Erythroblast (primary cell): ENCODE measurements around the gene PRMT2.

Source experiments
- GATA1 ChIP-seq: IDR thresholded peaks from 2 replicates; pipeline ENCODE4 v1.6.1; 2011; ENCODE audit warnings: low read depth, mild to moderate bottlenecking, control low read depth, low read length, moderate library complexity
- POLR2A ChIP-seq: IDR thresholded peaks from 2 replicates; pipeline ENCODE4 v1.6.1; 2011; ENCODE audit warnings: mild to moderate bottlenecking, low read length

DNA sequence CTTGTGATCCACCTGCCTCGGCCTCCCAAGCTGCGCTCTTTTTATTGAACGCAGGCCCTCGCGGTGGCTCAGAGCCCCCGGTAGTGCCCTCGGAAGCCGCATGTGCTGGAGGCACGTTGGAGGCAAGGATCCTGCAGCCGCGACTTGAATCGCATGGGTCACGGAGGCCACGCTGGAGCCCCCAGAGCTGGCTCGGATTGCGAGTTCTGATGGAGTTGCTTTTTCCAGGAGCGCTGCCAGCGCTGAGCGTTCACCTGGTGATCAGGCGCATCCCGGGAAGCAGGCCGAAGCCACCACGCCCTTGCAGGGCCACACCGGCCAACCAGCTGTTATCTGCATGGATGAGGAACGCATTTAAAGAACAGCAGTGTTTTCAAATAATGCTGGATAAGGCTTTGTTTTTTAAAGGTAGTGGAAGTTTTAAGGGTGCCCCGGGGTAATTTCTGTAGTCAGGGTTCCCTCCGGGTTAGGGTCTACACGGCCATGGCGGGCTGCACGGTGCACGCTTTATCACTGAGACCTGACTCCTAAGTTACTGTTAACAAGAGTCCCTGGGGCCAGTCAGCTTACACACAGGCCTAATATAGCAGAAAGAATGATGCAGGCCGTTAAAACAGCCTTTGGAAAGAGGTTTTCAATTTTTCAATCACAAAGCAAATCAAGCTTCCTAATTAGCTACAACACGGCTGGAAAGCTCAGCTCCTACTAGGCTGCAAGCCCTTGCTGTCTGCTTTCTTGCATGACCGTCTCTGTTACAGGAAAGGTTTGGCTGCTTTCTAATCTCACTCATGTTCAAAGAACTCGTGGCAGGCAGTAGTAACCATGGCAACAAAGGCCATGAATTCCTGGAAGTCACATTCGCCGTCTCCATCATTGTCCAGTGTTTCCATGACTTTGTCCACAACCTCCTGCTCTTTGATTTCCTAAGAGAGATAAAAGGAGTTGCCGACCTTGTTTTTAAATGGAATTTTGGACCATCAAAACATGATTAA, 36.6 kb upstream of the PRMT2 start:
- TF ChIP-seq POLR2A (no peak), GATA1 (no peak)
